ENCODE data around the gene NUDT22. TPM values are rescaled to one million over a fixed set of nuclear protein-coding genes. Genes with fewer than 3 reads are reported as not detected.

NUDT22 gene
- total RNA-seq, 2 donors from 2014 or later, result 78.6 to 92.9 TPM

DNA sequence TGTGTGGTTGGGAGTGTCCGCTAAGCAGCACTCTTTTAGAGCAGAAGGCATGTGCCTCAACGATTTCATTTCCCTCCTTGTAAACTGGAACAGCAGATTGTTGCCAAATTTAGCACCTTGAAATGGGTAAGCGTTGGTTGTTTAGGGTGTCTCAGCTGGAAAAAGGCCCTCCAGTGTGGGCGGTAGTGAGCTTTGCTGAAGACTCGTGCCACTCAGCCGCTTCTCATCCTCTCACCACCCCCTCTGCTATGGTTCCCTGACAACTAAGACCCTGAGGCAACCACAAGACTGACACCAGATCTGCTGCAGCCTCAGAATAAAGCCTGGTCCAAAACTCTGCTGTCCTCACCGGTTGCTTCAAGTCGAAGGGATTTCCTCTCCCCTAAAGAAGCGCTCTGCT is 29.4 kb upstream of the NUDT22 start:
- H3K4me3 Mint-ChIP-seq, result no peak overlapping the region
- peaks cover 7% of the 10 kb centered on the region for H3K4me1 Mint-ChIP-seq (ENCODE audit: low read depth)
- no peak for ATAC-seq (replicated peaks in 1 of 2)
- H3K27me3 Mint-ChIP-seq (ENCODE audit: low read depth), result no peaks in the 10 kb centered on the region
- no peak overlapping the region for H3K27ac Mint-ChIP-seq
- DNase-seq, result no peak
- peaks cover 19 to 46% of the 10 kb centered on the region in 2 donors for H3K36me3 Mint-ChIP-seq (ENCODE audit: insufficient read depth in 2 of 2)
- H3K9me3 Mint-ChIP-seq, result no peaks in the 10 kb centered on the region

GRCh38 chr11:64198511-64198910 is 27.6 kb upstream of the NUDT22 start:
- ATAC-seq (replicated peaks in 1 of 2) (no peak), DNase-seq (no peak)
- Mint-ChIP-seq H3K9me3 (no peaks in the 10 kb centered on the region), H3K36me3 (ENCODE audit: insufficient read depth in 2 of 2) (peaks cover 20 to 46% of the 10 kb centered on the region in 2 donors), H3K4me1 (ENCODE audit: low read depth) (peaks cover 3% of the 10 kb centered on the region), H3K4me3 (no peak overlapping the region), H3K27ac (no peak overlapping the region), H3K27me3 (ENCODE audit: low read depth) (no peaks in the 10 kb centered on the region)

DNA sequence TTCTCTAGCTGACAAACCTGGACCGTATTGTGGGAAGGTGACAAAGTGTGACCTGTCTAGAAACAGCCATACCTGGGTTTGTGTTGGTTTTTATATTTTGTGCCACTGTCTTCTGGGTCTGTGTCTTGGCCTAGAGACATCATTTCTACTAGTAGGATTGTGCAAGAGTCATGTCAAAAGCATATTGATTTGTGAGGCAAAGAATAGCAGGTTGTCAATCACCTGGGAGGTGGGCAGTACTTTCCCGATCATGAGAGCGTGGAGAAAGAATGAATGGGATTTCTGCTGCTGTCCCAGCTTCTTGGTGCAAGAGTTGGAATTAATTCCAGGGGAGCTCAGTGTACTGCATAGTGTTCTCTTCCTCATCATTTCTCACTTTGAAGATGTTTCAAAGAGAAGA is 24.5 kb upstream of the NUDT22 start:
- H3K9me3 Mint-ChIP-seq, result no peaks in the 10 kb centered on the region
- ATAC-seq (replicated peaks in 1 of 2), result no peak
- H3K27me3 Mint-ChIP-seq (ENCODE audit: low read depth), result no peaks in the 10 kb centered on the region
- H3K4me3 Mint-ChIP-seq, result no peak overlapping the region
- H3K27ac Mint-ChIP-seq, result peak overlapping the region; percentile 13
- H3K36me3 Mint-ChIP-seq (ENCODE audit: insufficient read depth in 2 of 2), result peaks cover 14 to 38% of the 10 kb centered on the region in 2 donors
- no peak for DNase-seq
- H3K4me1 Mint-ChIP-seq (ENCODE audit: low read depth), result peaks cover 31% of the 10 kb centered on the region

DNA sequence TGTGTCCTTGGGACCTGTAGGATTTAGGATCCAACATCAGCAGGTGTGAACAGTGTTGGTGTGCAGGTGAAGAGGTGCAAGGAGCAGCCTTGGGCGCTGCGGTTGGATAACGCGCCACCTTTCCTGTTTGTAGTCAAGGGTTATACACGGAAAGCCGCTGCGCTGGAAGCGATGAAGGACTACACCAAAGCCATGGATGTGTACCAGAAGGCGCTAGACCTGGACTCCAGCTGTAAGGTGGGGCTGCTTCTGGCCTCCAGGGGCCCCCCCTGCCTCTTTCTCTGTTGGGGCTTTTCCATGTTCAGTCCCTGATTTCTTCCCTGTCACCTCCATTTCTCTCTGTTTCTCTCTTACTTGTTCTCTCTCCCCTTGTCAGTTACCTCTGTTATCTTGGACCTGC is 23.1 kb upstream of the NUDT22 start:
- H3K4me3 Mint-ChIP-seq, result no peak overlapping the region
- H3K27ac Mint-ChIP-seq, result no peak overlapping the region
- no peaks in the 10 kb centered on the region for H3K27me3 Mint-ChIP-seq (ENCODE audit: low read depth)
- ATAC-seq (replicated peaks in 1 of 2) (no peak), DNase-seq (no peak)
- H3K36me3 Mint-ChIP-seq (ENCODE audit: insufficient read depth in 2 of 2), result peaks cover 14 to 34% of the 10 kb centered on the region in 2 donors
- peaks cover 35% of the 10 kb centered on the region for H3K4me1 Mint-ChIP-seq (ENCODE audit: low read depth)
- no peaks in the 10 kb centered on the region for H3K9me3 Mint-ChIP-seq

GRCh38 chr11:64203421-64204079 is 22.5 kb upstream of the NUDT22 start:
- H3K27ac Mint-ChIP-seq, result no peak overlapping the region
- H3K4me3 Mint-ChIP-seq, result no peak overlapping the region
- H3K9me3 Mint-ChIP-seq, result no peaks in the 10 kb centered on the region
- ATAC-seq (replicated peaks in 1 of 2) (no peak), DNase-seq (no peak)
- no peaks in the 10 kb centered on the region for H3K27me3 Mint-ChIP-seq (ENCODE audit: low read depth)
- peaks cover 41% of the 10 kb centered on the region for H3K4me1 Mint-ChIP-seq (ENCODE audit: low read depth)
- H3K36me3 Mint-ChIP-seq (ENCODE audit: insufficient read depth in 2 of 2), result peaks cover 14 to 34% of the 10 kb centered on the region in 2 donors

- Mint-ChIP-seq H3K9me3 (no peaks in the 10 kb centered on the region), H3K4me1 (ENCODE audit: low read depth) (peaks cover 46% of the 10 kb centered on the region), H3K36me3 (ENCODE audit: insufficient read depth in 2 of 2) (peaks cover 15 to 35% of the 10 kb centered on the region in 2 donors), H3K27me3 (ENCODE audit: low read depth) (no peaks in the 10 kb centered on the region), H3K4me3 (no peak overlapping the region), H3K27ac (peak overlapping the region; percentile 93)
- no peak for DNase-seq
- ATAC-seq (replicated peaks in 1 of 2), result no peak
Observed at GRCh38 chr11:64204080-64204440, 22.0 kb upstream of the NUDT22 start.

DNA sequence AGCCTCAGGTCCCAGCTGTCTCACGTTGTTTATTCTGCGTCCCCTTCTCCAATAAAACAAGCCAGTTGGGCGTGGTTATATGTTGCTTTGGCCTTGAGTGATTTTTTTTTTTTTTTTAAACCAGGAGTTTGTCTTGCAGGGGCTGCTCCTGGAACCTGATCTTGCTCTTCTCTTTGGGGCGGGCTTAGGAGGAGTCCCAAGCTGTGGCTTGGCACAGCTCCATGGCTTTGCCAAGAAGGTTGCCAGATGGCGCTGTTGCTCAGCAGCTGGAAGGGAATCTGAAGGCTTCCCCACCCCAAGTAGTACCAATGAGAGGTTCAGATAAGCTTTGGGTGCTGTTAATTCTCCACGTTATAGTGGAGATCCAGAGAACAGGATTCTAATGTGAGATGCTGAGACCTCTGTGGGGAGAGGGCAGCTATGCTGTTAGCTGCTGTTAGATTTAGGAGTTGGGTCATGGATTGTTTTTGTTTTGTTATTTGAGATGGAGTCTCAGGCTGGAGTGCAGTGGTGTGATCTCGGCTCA is 21.5 kb upstream of the NUDT22 start:
- DNase-seq, result peak; percentile 79 to 82
- peak overlapping the region; percentile 42 to 66 for H3K4me3 Mint-ChIP-seq
- no peaks in the 10 kb centered on the region for H3K9me3 Mint-ChIP-seq
- peaks cover 18 to 35% of the 10 kb centered on the region in 2 donors for H3K36me3 Mint-ChIP-seq (ENCODE audit: insufficient read depth in 2 of 2)
- H3K4me1 Mint-ChIP-seq (ENCODE audit: low read depth), result peaks cover 47% of the 10 kb centered on the region
- no peaks in the 10 kb centered on the region for H3K27me3 Mint-ChIP-seq (ENCODE audit: low read depth)
- peak overlapping the region; percentile 93 for H3K27ac Mint-ChIP-seq
- ATAC-seq (replicated peaks in 1 of 2), result peak; percentile 27 to 31

DNA sequence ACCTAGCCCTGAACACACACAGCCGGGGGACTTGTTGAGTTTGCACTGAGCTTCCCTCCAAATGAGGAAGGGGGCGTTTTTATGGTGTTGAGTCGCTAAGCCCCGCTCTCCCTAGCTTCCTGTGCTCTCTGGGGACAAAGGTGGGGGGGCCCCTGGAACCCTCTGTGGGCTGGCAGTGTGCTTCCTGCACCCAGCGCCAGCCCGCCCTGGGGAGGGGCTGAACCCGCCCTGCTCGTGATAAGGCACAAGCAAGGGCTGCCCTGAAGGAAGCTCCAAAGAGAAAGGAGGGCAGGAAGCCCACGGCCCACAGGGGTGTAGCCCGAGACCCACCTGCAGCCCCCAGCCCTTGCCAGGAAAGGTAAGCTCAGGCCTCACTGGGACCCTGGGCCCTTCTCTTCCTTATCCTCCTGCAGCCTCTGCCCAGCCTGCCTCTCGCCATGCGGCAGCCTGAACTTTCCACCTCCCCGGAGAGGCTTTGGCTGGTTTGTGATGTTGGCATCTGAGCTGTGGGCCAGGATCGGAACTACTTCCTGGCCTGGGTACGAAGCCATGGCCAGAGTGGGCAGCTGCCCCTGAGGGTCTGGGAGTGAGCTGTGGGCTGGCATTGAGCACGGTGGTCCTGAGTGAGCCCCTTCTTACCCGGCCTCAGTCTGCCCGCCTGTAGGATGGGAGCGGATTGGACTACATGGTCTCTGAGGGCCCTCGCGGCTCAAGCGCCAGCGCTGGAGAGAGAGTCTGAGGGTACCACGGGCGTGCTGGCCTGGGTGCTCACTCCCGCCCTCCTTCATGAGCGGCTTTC is 19.4 kb upstream of the NUDT22 start, which contains the start of gene FERMT3:
TSS of gene FERMT3 (plus strand) at position 265 of the 799 bp plus-strand sequence. CDS start 644 bp downstream, outside the sequence.
- peak within 1 kb of the TSS; percentile 94 to 97 for H3K4me3 Mint-ChIP-seq
- H3K4me1 Mint-ChIP-seq (ENCODE audit: low read depth), result peaks cover 56% of the 10 kb centered on the region
- peak; percentile 36 to 52 for ATAC-seq (replicated peaks in 1 of 2)
- H3K36me3 Mint-ChIP-seq (ENCODE audit: insufficient read depth in 2 of 2), result peaks cover 13 to 32% of the 10 kb centered on the region in 2 donors
- no peaks in the 10 kb centered on the region for H3K9me3 Mint-ChIP-seq
- no peaks in the 10 kb centered on the region for H3K27me3 Mint-ChIP-seq (ENCODE audit: low read depth)
- peak within 1 kb of the TSS; percentile 97 for H3K27ac Mint-ChIP-seq
- DNase-seq, result peak; percentile 73 to 80

- ATAC-seq (replicated peaks in 1 of 2), result peak; percentile 83
Observed at GRCh38 chr11:64207256-64208085, 18.6 kb upstream of the NUDT22 start.

DNA sequence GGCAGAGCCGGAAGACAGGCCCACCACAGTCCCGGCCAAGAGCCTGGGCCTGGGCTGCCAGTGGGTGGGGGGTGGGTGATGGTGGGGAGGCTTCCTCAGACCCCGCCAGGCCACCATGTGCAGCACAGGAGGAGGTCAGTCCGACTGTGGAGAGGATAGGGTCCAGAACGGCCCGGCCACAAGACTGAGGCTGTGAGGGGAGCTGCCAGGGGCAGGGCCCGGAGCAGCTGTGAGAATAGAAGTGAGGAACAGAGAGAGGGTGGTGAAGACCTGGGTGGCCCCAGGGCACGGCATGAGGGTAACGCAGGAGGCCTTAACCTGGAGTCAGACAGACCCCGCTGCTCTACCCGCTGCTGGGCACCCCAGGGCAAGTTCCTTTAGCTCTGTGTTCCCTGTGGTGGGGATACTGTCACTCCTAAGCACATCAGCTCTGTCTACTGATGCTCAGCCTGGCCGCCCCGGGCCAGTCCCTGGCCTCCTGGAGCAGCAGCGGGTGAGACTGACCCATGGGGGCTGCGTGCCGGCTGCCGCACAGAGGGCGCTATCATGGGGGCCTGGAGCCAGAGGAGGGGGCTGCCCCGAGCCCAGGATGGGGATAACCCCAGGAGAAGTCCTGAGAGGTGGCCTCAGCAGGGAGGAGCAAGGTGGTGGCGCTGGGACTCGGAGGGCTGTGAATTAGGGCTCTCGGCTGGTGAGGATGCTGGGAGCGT is 17.8 kb upstream of the NUDT22 start:
- ATAC-seq (replicated peaks in 1 of 2), result no peak
- Mint-ChIP-seq H3K9me3 (no peaks in the 10 kb centered on the region), H3K4me1 (ENCODE audit: low read depth) (peaks cover 70% of the 10 kb centered on the region), H3K27me3 (ENCODE audit: low read depth) (no peaks in the 10 kb centered on the region), H3K36me3 (ENCODE audit: insufficient read depth in 2 of 2) (peaks cover 12 to 33% of the 10 kb centered on the region in 2 donors), H3K27ac (peak overlapping the region; percentile 97), H3K4me3 (peak overlapping the region; percentile 94 to 97)
- DNase-seq, result no peak

More at GRCh38 chr11:64207256-64208085, 18.6 kb upstream of the NUDT22 start:
- peaks cover 65% of the 10 kb centered on the region for H3K4me1 Mint-ChIP-seq (ENCODE audit: low read depth)
- peaks cover 13 to 35% of the 10 kb centered on the region in 2 donors for H3K36me3 Mint-ChIP-seq (ENCODE audit: insufficient read depth in 2 of 2)
- peak; percentile 86 to 88 for DNase-seq
- H3K27ac Mint-ChIP-seq, result peak overlapping the region; percentile 97
- H3K9me3 Mint-ChIP-seq, result no peaks in the 10 kb centered on the region
- H3K4me3 Mint-ChIP-seq, result peak overlapping the region; percentile 94 to 97
- H3K27me3 Mint-ChIP-seq (ENCODE audit: low read depth), result no peaks in the 10 kb centered on the region

DNA sequence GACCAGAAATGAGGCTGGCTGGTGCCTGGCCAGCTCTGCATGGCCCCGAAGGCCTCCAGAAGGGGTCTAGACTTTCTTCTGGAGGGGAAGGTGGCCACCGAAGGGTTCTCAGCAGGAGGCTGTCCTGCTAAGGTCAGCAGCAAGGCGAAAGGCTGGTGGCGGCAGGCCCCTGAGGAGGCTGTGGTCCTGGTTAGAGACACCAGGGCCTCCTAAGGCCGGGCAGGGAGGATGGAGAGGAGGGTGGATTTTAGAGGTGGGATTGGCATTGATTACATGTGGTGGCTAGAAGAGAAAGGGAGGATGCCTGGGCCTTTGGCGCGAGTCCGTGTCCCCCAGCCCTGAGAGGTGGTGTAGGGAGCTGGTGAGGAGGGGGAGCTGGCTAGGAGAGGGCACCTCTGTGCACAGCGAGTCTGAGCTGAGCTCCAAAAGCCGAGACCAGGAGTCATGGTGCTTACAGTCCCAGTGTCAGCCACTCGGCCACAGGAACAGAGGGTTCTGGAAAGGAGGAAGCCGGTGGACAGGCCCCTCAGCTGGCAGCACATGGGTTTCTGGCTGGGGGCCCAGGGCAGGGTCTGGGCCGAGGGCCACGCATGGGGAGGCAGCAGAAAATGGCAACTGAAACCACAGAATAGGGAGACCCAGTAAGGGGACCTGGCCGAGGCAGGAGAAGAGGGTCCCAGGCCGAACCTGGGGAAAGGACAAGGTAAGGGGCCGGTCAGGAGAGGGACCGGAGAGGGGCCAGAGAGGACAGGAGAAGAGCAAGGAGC is 17.1 kb upstream of the NUDT22 start:
- H3K36me3 Mint-ChIP-seq (ENCODE audit: insufficient read depth in 2 of 2), result peaks cover 11 to 28% of the 10 kb centered on the region in 2 donors
- H3K4me1 Mint-ChIP-seq (ENCODE audit: low read depth), result peaks cover 67% of the 10 kb centered on the region
- H3K4me3 Mint-ChIP-seq, result peak overlapping the region; percentile 94 to 97
- peak overlapping the region; percentile 81 for H3K27ac Mint-ChIP-seq
- ATAC-seq (replicated peaks in 1 of 2) (no peak), DNase-seq (no peak)
- no peaks in the 10 kb centered on the region for H3K27me3 Mint-ChIP-seq (ENCODE audit: low read depth)
- H3K9me3 Mint-ChIP-seq, result no peaks in the 10 kb centered on the region

DNA sequence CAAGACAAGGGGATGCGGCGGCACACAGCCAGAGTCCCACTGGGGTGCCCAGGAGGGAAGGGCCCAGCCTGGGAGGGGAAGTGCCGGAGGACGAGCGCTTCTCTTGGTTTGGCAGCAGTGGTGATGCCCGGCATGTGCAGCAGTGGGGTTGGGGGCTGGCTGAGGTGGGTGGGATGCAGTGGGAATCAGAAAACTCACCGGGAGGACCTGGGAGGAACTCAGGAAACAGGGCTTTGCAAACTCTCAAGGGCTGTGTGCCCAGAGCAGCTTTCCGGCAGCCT is 16.6 kb upstream of the NUDT22 start:
- no peak for ATAC-seq (replicated peaks in 1 of 2)

More for the DNA sequence above, 16.6 kb upstream of the NUDT22 start:
- Mint-ChIP-seq H3K36me3 (ENCODE audit: insufficient read depth in 2 of 2) (peaks cover 11 to 28% of the 10 kb centered on the region in 2 donors), H3K27me3 (ENCODE audit: low read depth) (no peaks in the 10 kb centered on the region), H3K27ac (peak overlapping the region; percentile 81), H3K4me3 (peak overlapping the region in 1 of 2 donors; percentile 34), H3K9me3 (no peaks in the 10 kb centered on the region), H3K4me1 (ENCODE audit: low read depth) (peaks cover 67% of the 10 kb centered on the region)
- no peak for DNase-seq
